IMR-90 (cell line): Measurements from ENCODE around the gene MPRIP. TPM values are rescaled to one million over a fixed set of nuclear protein-coding genes. Genes with fewer than 3 reads are reported as not detected.

Experiments used
- ATAC-seq: fragments of 200-7000 bp; cut with Tn5 transposase; 2 replicates; pipeline ENCODE4 v1.9.1; 2020; ENCODE audit warnings: low read depth, mild to moderate bottlenecking, moderate library complexity
- BruUV-seq: library from RNA; stranded (reverse); fragments of 400-500 nt; replicated peaks from 2 replicates; lab custom pipeline; 2021; lab: Mats Ljungman, UMichigan
- CTCF ChIA-PET: fragments of 300-600 bp; formaldehyde crosslinking; extraction: SDS; loops from one replicate; lab custom pipeline; 2021; ENCODE audit warnings: antibody characterized with exemption; lab: Yijun Ruan, JAX
- POLR2A ChIA-PET: fragments of 300-600 bp; sonication (Branson Sonifier 250); formaldehyde crosslinking; loops from one replicate; lab custom pipeline; 2022; ENCODE audit warnings: antibody characterized with exemption; ENCODE audit not compliant: unreplicated experiment; lab: Charles Lee
- DNase-seq: peaks from one replicate; pipeline ENCODE4 v3.0.0; 2013
- H2AFZ ChIP-seq: replicated peaks from 2 replicates; pipeline ENCODE3; 2013; ENCODE audit warnings: low read length, mild to moderate bottlenecking; ENCODE audit not compliant: poor library complexity
- H2AK5ac ChIP-seq: 2 replicates; pipeline ENCODE4 v1.6.1; 2013; ENCODE audit warnings: low read depth, low read length, inconsistent platforms
- H2AK9ac ChIP-seq: replicated peaks from 2 replicates; pipeline ENCODE3; 2013; ENCODE audit warnings: mild to moderate bottlenecking, low read depth, low read length, moderate library complexity; ENCODE audit not compliant: poor library complexity
- H2BK120ac ChIP-seq: 2 replicates; pipeline ENCODE4 v1.6.1; 2013; ENCODE audit warnings: low read depth, low read length, inconsistent platforms
- H2BK15ac ChIP-seq: 3 replicates; pipeline ENCODE4 v1.6.1; 2013; ENCODE audit warnings: low read depth, low read length, inconsistent platforms
- H2BK20ac ChIP-seq: 2 replicates; pipeline ENCODE4 v1.6.1; 2013; ENCODE audit warnings: low read depth, mild to moderate bottlenecking, inconsistent platforms, low read length, moderate library complexity
- H2BK5ac ChIP-seq: 2 replicates; pipeline ENCODE4 v1.6.1; 2013; ENCODE audit warnings: mild to moderate bottlenecking, low read depth, low read length, inconsistent platforms; ENCODE audit not compliant: poor library complexity, severe bottlenecking
- H3K14ac ChIP-seq: replicated peaks from 2 replicates; pipeline ENCODE4 v1.6.1; 2013; ENCODE audit warnings: low read depth, low read length, inconsistent platforms
- H3K18ac ChIP-seq: 2 replicates; pipeline ENCODE4 v1.6.1; 2013; ENCODE audit warnings: low read depth, low read length, control low read depth
- H3K23ac ChIP-seq: 2 replicates; pipeline ENCODE4 v1.6.1; 2013; ENCODE audit warnings: low read depth, low read length, inconsistent platforms
- H3K27ac ChIP-seq: 2 replicates; pipeline ENCODE4 v1.5.1; 2013; ENCODE audit warnings: mild to moderate bottlenecking, control low read depth, low read length; ENCODE audit not compliant: insufficient read depth
- H3K27me3 ChIP-seq: 2 replicates; pipeline ENCODE4 v1.6.1; 2013; ENCODE audit warnings: low read length; ENCODE audit not compliant: control insufficient read depth, insufficient read depth
- H3K36me3 ChIP-seq: 2 replicates; pipeline ENCODE4 v1.6.1; 2013; ENCODE audit warnings: low read length, mixed read lengths; ENCODE audit not compliant: control insufficient read depth, insufficient read depth
- H3K4ac ChIP-seq: 2 replicates; pipeline ENCODE4 v1.6.1; 2013; ENCODE audit warnings: low read depth, low read length, inconsistent platforms
- H3K4me1 ChIP-seq: 2 replicates; pipeline ENCODE4 v1.6.1; 2013; ENCODE audit warnings: low read length, mixed read lengths; ENCODE audit not compliant: control insufficient read depth, insufficient read depth
- H3K4me2 ChIP-seq: 2 replicates; pipeline ENCODE4 v1.6.1; 2013; ENCODE audit warnings: low read depth, mild to moderate bottlenecking, control low read depth, low read length, moderate library complexity
- H3K4me3 ChIP-seq: 2 replicates; pipeline ENCODE4 v1.5.1; 2013; ENCODE audit warnings: low read depth, mild to moderate bottlenecking, control low read depth, low read length, moderate library complexity; ENCODE audit not compliant: insufficient read depth
- H3K56ac ChIP-seq: 2 replicates; pipeline ENCODE4 v1.6.1; 2013; ENCODE audit warnings: low read length, inconsistent platforms; ENCODE audit not compliant: insufficient read depth; ENCODE audit errors: extremely low read depth
- H3K79me1 ChIP-seq, 2 experiments: 2 replicates each; pipeline ENCODE4 v1.6.1; 2013; ENCODE audit warnings: low read length in 2 of 2, inconsistent platforms in 1 of 2, low read depth in 1 of 2
- H3K9ac ChIP-seq: 2 replicates; pipeline ENCODE4 v1.6.1; 2013; ENCODE audit warnings: low read depth, low read length, control low read depth
- H3K9me1 ChIP-seq: 2 replicates; pipeline ENCODE4 v1.6.1; 2013; ENCODE audit warnings: low read length, inconsistent platforms; ENCODE audit not compliant: insufficient read depth
- H3K9me3 ChIP-seq: 2 replicates; pipeline ENCODE4 v1.6.1; 2013; ENCODE audit warnings: low read length; ENCODE audit not compliant: control insufficient read depth, insufficient read depth
- H4K20me1 ChIP-seq: 2 replicates; pipeline ENCODE4 v1.6.1; 2013; ENCODE audit warnings: low read length, inconsistent platforms; ENCODE audit not compliant: insufficient read depth
- H4K5ac ChIP-seq: 2 replicates; pipeline ENCODE4 v1.6.1; 2013; ENCODE audit warnings: mild to moderate bottlenecking, low read depth, low read length, control low read depth
- H4K8ac ChIP-seq, 2 experiments: 2 replicates each; pipeline ENCODE4 v1.6.1; 2013; ENCODE audit warnings: low read depth in 2 of 2, low read length in 2 of 2, control low read depth in 1 of 2, inconsistent platforms in 1 of 2
- H4K91ac ChIP-seq: 2 replicates; pipeline ENCODE4 v1.6.1; 2013; ENCODE audit warnings: low read depth, low read length, inconsistent platforms; ENCODE audit not compliant: insufficient read depth
- BHLHE40 ChIP-seq: fragments of 150-350 bp; IDR thresholded peaks from 2 replicates; pipeline ENCODE4 v1.6.1; 2016; ENCODE audit warnings: mild to moderate bottlenecking, low read depth, low read length
- FOS ChIP-seq: fragments of 150-350 bp; IDR thresholded peaks from 2 replicates; pipeline ENCODE4 v1.6.1; 2016; ENCODE audit warnings: low read depth, low read length
- WGBS, 2 experiments: methylation state at CpG; one replicate each; pipeline versions ENCODE4 v1.1.5 to v1.1.7; 2013; ENCODE audit warnings: missing lambda C conversion rate in 2 of 2; ENCODE audit not compliant: insufficient read length in 1 of 2; ENCODE audit errors: extremely low coverage in 2 of 2; 5-methylcytosine and 5-hydroxymethylcytosine counted together
- dilution Hi-C: fragments of 300-500 bp; cut with HindIII; formaldehyde crosslinking; loops from one replicate; pipeline ENCODE4 v1.14.3; 2018; ENCODE audit warnings: low sequenced_read_pairs; ENCODE audit not compliant: unreplicated experiment
- in situ Hi-C: fragments of 300-500 bp; cut with MboI; formaldehyde crosslinking; loops from 3 replicates; pipeline ENCODE4 v1.14.3; 2019; ENCODE audit warnings: low sequenced_read_pairs, inconsistent platforms, mixed read lengths
- intact Hi-C: fragments of 100-400 bp; cut with micrococcal nuclease; formaldehyde crosslinking; loops from 2 replicates; pipeline ENCODE4 v1.10.0; 2022
- polyA plus RNA-seq, 3 experiments: library from polyadenylated mRNA; depleted of rRNA; stranded (reverse); fragments of >200 nt; gene quantifications; 2 replicates each; pipeline ENCODE4 v1.2.3, GENCODE V29; 2012; ENCODE audit warnings: low replicate concordance in 1 of 3
- total RNA-seq: library from RNA; depleted of rRNA; stranded (reverse); fragments of >200 nt; gene quantifications from 2 replicates; pipeline ENCODE4 v1.2.3, GENCODE V29; 2012

Gene MPRIP
- total and polyA plus RNA-seq, 2 of the 4 experiments (the other 2 are of a cell fraction), result 111 to 149 TPM

GRCh38 chr17:17191346-17191792 lies 149.1 kb downstream of the MPRIP start:
- Histone ChIP-seq H3K79me1 (peaks cover 0 to 19% of the 10 kb centered on the region in 2 experiments; a peak in 1 of 4 replicates), H3K9me1 (peaks cover 16% of the 10 kb centered on the region), H4K20me1 (peaks cover 2% of the 10 kb centered on the region; the same call in 1 of the 2 replicates), H4K5ac (peak overlapping the region; percentile 0; the same call in 1 of the 2 replicates), H2BK120ac (peak overlapping the region; percentile 94), H2AFZ (peak overlapping the region; percentile 74), H3K4me2 (peak overlapping the region; percentile 61), H3K23ac (peak overlapping the region; percentile 74; the same call in 1 of the 2 replicates), H2BK20ac (peak overlapping the region; percentile 90), H3K36me3 (peaks cover 17% of the 10 kb centered on the region; the same call in 1 of the 2 replicates), H3K4me1 (peaks cover 21% of the 10 kb centered on the region), H3K4ac (peak overlapping the region; percentile 96), H4K8ac (peak overlapping the region in 1 of 2 experiments; percentile 92; a peak in 2 of 4 replicates), H3K4me3 (no peak overlapping the region), H3K14ac (peak overlapping the region; percentile 93), H3K27ac (peak overlapping the region; percentile 66), H3K9ac (no peak overlapping the region), H2AK9ac (peak overlapping the region; percentile 95), H3K18ac (peak overlapping the region; percentile 63; the same call in 1 of the 2 replicates), H3K27me3 (no peaks in the 10 kb centered on the region), H3K9me3 (no peaks in the 10 kb centered on the region), H2AK5ac (peak overlapping the region; percentile 99), H3K56ac (peak overlapping the region; percentile 55; the same call in 1 of the 2 replicates), H4K91ac (peak overlapping the region; percentile 72), H2BK5ac (peak overlapping the region; percentile 97), H2BK15ac (peak overlapping the region; percentile 83; the same call in 1 of the 3 replicates)
- TF ChIP-seq BHLHE40, result no peak
- peak; percentile 51; the same call in 1 of the 2 replicates for TF ChIP-seq FOS
- POLR2A ChIA-PET, result interaction anchor here (0.6 kb wide), 1 partner anchor 491 kb away, joined by 4 read pairs; no protein-coding TSS in a partner anchor
- no TSS peak for BruUV-seq
- peak; percentile 88 for DNase-seq
- dilution Hi-C loops, result no loop called here
- in situ Hi-C loops, result no loop called here
- peak; percentile 80 for ATAC-seq
- WGBS, 2 experiments, result 0% methylated on average over 1 of the region's 11 CpGs; no CpG with 5 or more reads in 1 of the 2 experiments
- intact Hi-C loops, result no loop called here
- CTCF ChIA-PET, result no interaction called here
